Measurements from ENCODE around the gene SF3B6. TPM values are rescaled to one million over a fixed set of nuclear protein-coding genes. Genes with fewer than 3 reads are reported as not detected.

SF3B6 gene, protein sequence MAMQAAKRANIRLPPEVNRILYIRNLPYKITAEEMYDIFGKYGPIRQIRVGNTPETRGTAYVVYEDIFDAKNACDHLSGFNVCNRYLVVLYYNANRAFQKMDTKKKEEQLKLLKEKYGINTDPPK
- total RNA-seq (2022; extraction: Qiagen RNA extraction; ENCODE audit: low read depth): 151 to 286 TPM (median 166 TPM) in 5 replicates

DNA sequence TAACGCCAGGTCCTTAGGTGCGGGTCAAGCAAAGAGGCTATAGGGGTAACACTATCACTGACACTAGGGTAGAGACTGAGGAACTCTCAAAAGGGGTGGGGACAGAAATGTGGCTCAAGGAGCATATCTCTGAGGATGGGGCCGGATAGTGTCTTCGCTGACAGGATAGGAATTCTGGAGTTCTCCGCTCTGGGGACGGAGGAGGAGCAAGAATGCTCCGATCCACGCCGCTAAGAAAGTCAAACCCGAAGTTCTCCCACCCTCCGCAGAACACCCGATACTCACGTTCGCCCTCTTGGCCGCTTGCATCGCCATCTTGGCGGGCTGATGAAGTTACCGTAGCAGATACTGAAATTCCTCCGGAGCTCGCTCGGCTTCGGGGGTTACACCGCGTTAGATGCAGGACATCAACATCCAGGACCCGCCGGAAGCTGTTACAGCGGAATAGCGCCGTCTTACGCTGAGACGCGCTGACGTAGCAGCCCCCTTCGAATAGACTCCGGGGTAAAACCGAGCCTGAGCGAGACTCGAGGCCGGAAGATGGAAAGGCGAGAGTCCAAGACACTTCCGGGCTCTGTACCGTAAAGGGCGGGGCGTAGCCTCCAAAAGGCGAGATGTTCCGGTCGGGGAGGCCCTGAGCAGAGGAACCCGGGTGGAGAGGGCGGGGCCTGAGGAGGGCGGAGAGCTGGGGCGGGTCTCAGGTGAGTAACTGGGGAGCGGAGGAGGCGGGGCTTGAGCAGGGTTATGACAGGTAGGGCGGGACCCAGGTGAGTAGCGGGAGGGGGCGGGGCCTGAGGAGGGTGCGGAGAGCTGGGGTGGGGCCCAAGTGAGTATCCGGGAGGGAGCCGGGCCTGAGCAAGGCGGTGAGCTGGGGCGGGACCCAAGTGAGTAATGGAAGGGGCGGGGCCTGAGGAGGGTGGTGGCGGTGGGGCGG lies at the start of gene SF3B6:
Gene SF3B6, minus strand, starts transcription at position 412 of the 934 bp plus-strand sequence. Its CDS starts 97 bp downstream, at position 315.

DNA sequence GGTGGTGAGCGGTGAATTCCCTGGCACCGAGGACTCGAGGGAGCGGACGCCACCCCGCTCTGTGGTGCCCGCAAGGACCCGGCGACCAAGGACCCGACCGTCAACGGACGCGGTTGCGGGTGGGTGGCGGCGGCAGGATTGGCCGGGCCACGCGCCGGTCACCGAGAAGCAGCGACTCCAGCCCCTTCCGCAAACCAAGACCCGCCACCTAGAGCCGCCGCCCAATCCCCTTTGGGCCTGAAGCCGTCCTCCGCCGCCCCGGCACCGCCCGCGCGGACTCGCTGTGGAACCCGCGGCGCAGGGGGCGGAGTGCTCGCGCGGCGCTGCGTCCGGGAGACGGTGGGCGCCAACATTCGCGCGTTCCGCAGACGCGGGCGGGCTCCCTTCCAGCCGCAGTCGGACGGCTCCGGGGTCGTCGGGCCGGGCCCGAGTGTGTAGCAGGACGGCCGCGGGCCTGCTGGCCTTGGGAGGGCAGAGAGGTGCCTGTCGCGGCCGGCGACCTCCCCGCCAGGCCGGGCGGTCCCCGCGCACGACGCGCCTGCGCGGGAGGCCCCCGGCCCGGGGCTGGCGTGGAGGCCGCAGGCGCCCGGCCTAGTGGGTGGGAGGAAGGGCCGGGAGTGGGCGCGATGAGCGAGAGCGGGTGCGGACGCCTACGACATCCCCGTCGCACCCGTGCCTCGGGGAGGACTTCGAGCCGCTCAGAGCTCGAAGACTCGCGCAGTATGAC lies 47.2 kb upstream of the SF3B6 start, which contains the start of the genes FAM228B and PFN4:
Gene FAM228B, plus strand, starts transcription at position 275 of the 727 bp plus-strand sequence. CDS start 893 bp downstream, outside the sequence.
Gene PFN4, minus strand, starts transcription at position 140 of the 727 bp plus-strand sequence. CDS start 799 bp downstream, outside the sequence.

DNA sequence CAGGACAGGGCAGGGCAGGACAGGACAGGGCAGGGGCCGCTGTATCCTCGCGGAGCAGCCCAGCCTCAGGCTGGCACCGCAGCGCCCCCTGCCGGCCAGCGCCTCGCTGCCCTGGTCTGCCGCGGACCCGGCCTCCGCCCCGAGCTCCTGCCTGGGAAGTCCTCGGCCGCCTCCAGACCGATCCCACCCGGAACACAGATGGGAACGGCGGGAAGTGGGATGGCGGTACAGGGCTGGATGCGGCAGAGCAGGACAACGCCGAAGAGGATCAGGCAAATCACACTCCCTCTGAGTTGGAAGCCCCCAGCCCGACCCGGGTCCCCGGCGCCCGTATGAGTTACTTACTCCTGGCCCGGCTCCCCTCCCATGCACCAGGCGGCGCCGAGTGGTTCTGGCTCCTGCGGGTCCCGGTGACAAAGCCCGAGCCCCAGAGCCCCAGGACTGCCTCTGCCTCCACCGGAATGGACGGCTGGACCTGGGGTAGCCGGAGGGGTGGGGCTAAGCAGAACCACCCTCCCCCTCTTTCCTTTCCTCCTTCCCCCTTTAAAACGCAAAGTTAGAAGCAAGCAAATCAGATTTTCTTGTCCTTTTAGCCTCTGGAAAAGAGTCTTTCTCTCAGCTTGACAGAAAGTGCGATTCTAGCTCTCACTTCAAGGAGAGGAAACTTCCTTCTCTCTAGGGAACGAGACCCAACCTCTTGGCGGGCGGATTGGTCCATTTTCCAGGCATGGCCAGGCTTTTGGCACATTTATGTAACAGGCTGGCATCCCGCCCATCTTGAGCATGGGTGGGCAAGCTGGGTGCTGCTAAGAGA lies 8.5 kb upstream of the SF3B6 start, which contains the start of gene TP53I3:
Gene TP53I3, minus strand, starts transcription at position 449 of the 814 bp plus-strand sequence. CDS start 508 bp downstream, outside the sequence.

DNA sequence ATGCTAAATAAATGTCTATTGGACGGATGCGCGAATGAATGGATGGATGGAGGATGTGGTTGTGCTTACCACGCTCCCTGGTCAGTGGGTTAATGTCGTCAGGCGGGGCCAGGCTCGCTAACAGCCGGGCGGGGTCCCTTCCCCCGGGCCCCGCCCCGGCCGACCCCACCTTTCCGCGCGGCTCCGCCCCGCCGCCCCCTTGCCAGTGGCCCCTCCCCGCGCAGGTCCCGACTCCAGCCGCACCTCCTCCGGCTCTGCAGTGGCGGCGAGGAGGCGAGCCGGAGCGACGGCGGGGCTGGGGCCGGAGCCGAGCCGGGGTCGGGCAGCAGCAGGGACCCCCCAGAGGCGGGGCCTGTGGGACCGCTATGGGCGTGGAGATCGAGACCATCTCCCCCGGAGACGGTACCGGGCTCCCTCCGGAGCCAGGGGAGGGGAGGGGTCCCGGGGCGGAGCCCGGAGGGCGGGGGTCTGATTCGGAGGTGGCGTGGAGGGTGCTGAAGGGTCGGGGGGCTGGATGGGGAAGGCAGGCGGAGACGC lies 26.6 kb downstream of the SF3B6 start, which contains the start of gene FKBP1B:
Gene FKBP1B, plus strand, starts transcription at position 257 of the 537 bp plus-strand sequence. Its CDS starts 109 bp downstream, at position 366.

DNA sequence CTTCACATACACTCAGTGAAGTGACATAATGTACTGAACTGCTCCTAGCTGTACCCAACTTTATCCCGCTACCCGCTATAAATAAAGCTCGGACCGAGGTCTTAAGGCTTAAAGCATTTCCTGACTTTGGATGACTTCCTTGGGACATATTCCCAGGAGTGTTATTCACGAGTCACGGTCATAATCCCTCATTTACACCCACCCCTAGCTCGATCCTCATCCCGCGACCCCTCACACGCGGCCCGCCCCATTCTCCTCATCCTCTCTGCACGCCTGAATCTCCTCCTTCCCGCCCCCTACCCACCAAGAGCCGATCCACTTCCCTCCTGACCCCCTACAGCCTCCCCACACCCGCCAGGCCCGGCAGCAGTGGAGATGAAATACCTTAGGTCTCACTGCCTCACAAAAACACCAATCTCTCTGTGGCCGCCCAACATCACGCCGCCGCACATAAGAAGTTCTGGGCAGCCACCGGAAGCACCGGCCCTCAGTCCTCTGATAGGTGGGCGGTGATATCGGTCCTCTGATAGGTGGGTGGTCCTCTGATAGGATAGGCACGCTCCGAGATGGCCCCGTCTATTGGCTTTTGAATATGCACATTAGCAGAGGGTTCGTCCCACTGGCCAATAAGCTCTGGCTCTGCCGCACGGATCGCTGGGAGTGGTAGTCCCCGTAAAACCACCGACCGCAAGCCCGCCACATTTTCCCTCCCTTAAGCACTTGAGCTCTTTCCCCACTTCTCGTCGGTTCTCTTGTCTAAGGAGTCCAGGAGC lies 29.0 kb downstream of the SF3B6 start, which contains the start of gene WDCP:
Gene WDCP, minus strand, starts transcription at position 462 of the 773 bp plus-strand sequence. CDS start 7,897 bp downstream, outside the sequence.

Other genes with a start within 250 kb of the SF3B6 start
- 3.7 to 9.6 TPM (median 6.5 TPM) in 5 replicates for gene ATAD2B, start 149.2 kb downstream of the SF3B6 start, total RNA-seq (2022; extraction: Qiagen RNA extraction; ENCODE audit: low read depth)
- gene UBXN2A, start 135.9 kb downstream of the SF3B6 start, total RNA-seq (2022; extraction: Qiagen RNA extraction; ENCODE audit: low read depth): 15.6 to 28.9 TPM (median 21.1 TPM) in 5 replicates
- gene MFSD2B, start 66.2 kb downstream of the SF3B6 start, total RNA-seq (2022; extraction: Qiagen RNA extraction; ENCODE audit: low read depth): 0.15 to 0.63 TPM (median 0.41 TPM) in 5 replicates
- 10.7 to 16.3 TPM (median 13.0 TPM) in 5 replicates for gene WDCP, start 28.9 kb downstream of the SF3B6 start, total RNA-seq (2022; extraction: Qiagen RNA extraction; ENCODE audit: low read depth)
- gene FKBP1B, start 26.6 kb downstream of the SF3B6 start, total RNA-seq (2022; extraction: Qiagen RNA extraction; ENCODE audit: low read depth): 8.9 to 12.0 TPM (median 11.0 TPM) in 5 replicates
- gene TP53I3, start 8.5 kb upstream of the SF3B6 start, total RNA-seq (2022; extraction: Qiagen RNA extraction; ENCODE audit: low read depth): 213 to 261 TPM (median 235 TPM) in 5 replicates
- 1.0 to 1.3 TPM (median 1.1 TPM) in 5 replicates for gene PFN4, start 47.0 kb upstream of the SF3B6 start, total RNA-seq (2022; extraction: Qiagen RNA extraction; ENCODE audit: low read depth)
- gene FAM228B, start 47.1 kb upstream of the SF3B6 start, total RNA-seq (2022; extraction: Qiagen RNA extraction; ENCODE audit: low read depth): 1.3 to 3.5 TPM (median 1.9 TPM) in 5 replicates
- not detected in 5 replicates for gene FAM228A, start 98.7 kb upstream of the SF3B6 start, total RNA-seq (2022; extraction: Qiagen RNA extraction; ENCODE audit: low read depth)